Panc1 (cell line): ENCODE data around the gene KAT7. TPM values are rescaled to one million over a fixed set of nuclear protein-coding genes. Genes with fewer than 3 reads are reported as not detected.

Experiments used
- ATAC-seq: fragments of 200-7000 bp; cut with Tn5 transposase; 2 replicates; pipeline ENCODE4 v1.9.1; 2020; ENCODE audit warnings: mild to moderate bottlenecking, moderate library complexity
- BruUV-seq: library from RNA; stranded (reverse); fragments of 400-500 nt; replicated peaks from 2 replicates; lab custom pipeline; 2021; lab: Mats Ljungman, UMichigan
- CTCF ChIA-PET: fragments of 300-600 bp; sonication (Branson Sonifier 250); formaldehyde crosslinking; loops from one replicate; lab custom pipeline; 2022; ENCODE audit warnings: antibody characterized with exemption; lab: Charles Lee
- POLR2A ChIA-PET: fragments of 300-600 bp; sonication (Branson Sonifier 250); formaldehyde crosslinking; loops from one replicate; lab custom pipeline; 2022; ENCODE audit warnings: antibody characterized with exemption; lab: Charles Lee
- DNase-seq: peaks from one replicate; pipeline ENCODE4 v3.0.0-alpha.2; 2010; ENCODE audit warnings: low read depth, low spot score
- H3K27ac ChIP-seq: 2 replicates; pipeline ENCODE4 v1.5.1; 2011; ENCODE audit warnings: mild to moderate bottlenecking, low read length, inconsistent platforms
- H3K27me3 ChIP-seq: fragments of 200-500 bp; sonication (Bioruptor generic); 2 replicates; pipeline ENCODE4 v1.6.0; 2014; ENCODE audit warnings: low read length, inconsistent platforms; ENCODE audit not compliant: control insufficient read depth, insufficient read depth
- H3K36me3 ChIP-seq: fragments of 200-500 bp; sonication (Bioruptor generic); 2 replicates; pipeline ENCODE4 v1.5.1; 2014; ENCODE audit warnings: inconsistent platforms, mild to moderate bottlenecking, low read length, moderate library complexity; ENCODE audit not compliant: control insufficient read depth, insufficient read depth
- H3K4me1 ChIP-seq: 2 replicates; pipeline ENCODE4 v1.5.1; 2011; ENCODE audit warnings: inconsistent platforms, mild to moderate bottlenecking, low read length, moderate library complexity; ENCODE audit not compliant: control insufficient read depth, insufficient read depth
- H3K4me3 ChIP-seq, 2 experiments: 2 replicates each; pipeline ENCODE4 v1.5.1; 2011 to 2012; ENCODE audit warnings: low read depth in 2 of 2, low read length in 2 of 2, mild to moderate bottlenecking in 2 of 2, inconsistent platforms in 1 of 2, moderate library complexity in 1 of 2
- H3K9me3 ChIP-seq: fragments of 200-500 bp; sonication (Bioruptor generic); 2 replicates; pipeline ENCODE4 v1.5.1; 2014; ENCODE audit warnings: low read depth, mild to moderate bottlenecking, inconsistent platforms, low read length, moderate library complexity; ENCODE audit not compliant: control insufficient read depth, insufficient read depth
- CTCF ChIP-seq: fragments of 450-650 bp; IDR thresholded peaks from 2 replicates; pipeline ENCODE4 v1.5.1; 2017; ENCODE audit warnings: mild to moderate bottlenecking
- POLR2AphosphoS5 ChIP-seq: IDR thresholded peaks from 2 replicates; pipeline ENCODE4 v1.6.1; 2012; ENCODE audit warnings: mild to moderate bottlenecking, low read depth, low read length, moderate library complexity
- REST ChIP-seq, 2 experiments: IDR thresholded peaks; 2 replicates each; pipeline ENCODE4 v1.6.1; 2011 to 2012; ENCODE audit warnings: low read depth in 2 of 2, control low read depth in 1 of 2, low read length in 1 of 2, mild to moderate bottlenecking in 1 of 2, moderate library complexity in 1 of 2; ENCODE audit not compliant: insufficient read depth in 1 of 2
- SIN3A ChIP-seq: IDR thresholded peaks from 2 replicates; pipeline ENCODE4 v1.6.1; 2012; ENCODE audit warnings: low read depth, mild to moderate bottlenecking, low read length, moderate library complexity, borderline replicate concordance; ENCODE audit not compliant: insufficient read depth
- TCF7L2 ChIP-seq: IDR thresholded peaks from 2 replicates; pipeline ENCODE4 v1.6.1; 2011; ENCODE audit warnings: mild to moderate bottlenecking, low read depth, low read length, inconsistent platforms
- in situ Hi-C: cut with HindIII; loops from 2 replicates; pipeline ENCODE4 v1.10.0; 2016; ENCODE audit warnings: low sequenced_read_pairs, low pct_unique_long_range_greater_than_20kb
- intact Hi-C: fragments of 100-400 bp; cut with micrococcal nuclease; formaldehyde crosslinking; loops from one replicate; pipeline ENCODE4 v1.10.0; 2022; ENCODE audit not compliant: unreplicated experiment
- total RNA-seq: library from RNA; stranded (reverse); gene quantifications from one replicate; pipeline ENCODE4 v1.2.1, GENCODE V29; 2021; ENCODE audit not compliant: unreplicated experiment

Gene KAT7
- total RNA-seq, 1 experiment from 2014 or later: 69.0 TPM

GRCh38 chr17:49845321-49845720 lies 56.8 kb downstream of the KAT7 start:
- in situ Hi-C loops (no loop called here), intact Hi-C loops (loop anchor here (10.0 kb wide), 1 partner anchor 141 kb away; the partner anchor contains the start of gene SLC35B1)
- Histone ChIP-seq H3K9me3 (no peaks in the 10 kb centered on the region), H3K36me3 (no peaks in the 10 kb centered on the region), H3K27ac (no peak overlapping the region), H3K4me3 (no peak overlapping the region), H3K27me3 (peaks cover 5% of the 10 kb centered on the region), H3K4me1 (no peaks in the 10 kb centered on the region)
- ATAC-seq (no peak), DNase-seq (no peak)
- TF ChIP-seq SIN3A (no peak), REST (IDR thresholded peaks at IDR 0.05; ENCODE audit: insufficient read depth in 1 of 2, low read depth in 2 of 2, low read length in 1 of 2) (no peak), CTCF (no peak), TCF7L2 (no peak), POLR2AphosphoS5 (no peak)
- BruUV-seq: no TSS peak
- ChIA-PET POLR2A (no interaction called here), CTCF (interaction anchor here (0.6 kb wide), 1 partner anchor 58 kb away, joined by 7 read pairs; no protein-coding TSS in a partner anchor)

- DNase-seq (no peak), ATAC-seq (no peak)
- POLR2A ChIA-PET: no interaction called here
- no peak overlapping the region for H3K27ac ChIP-seq
- in situ Hi-C loops (no loop called here), intact Hi-C loops (loop anchor here (10.0 kb wide), 1 partner anchor 142 kb away; the partner anchor contains the start of gene SLC35B1)
- H3K27me3 ChIP-seq: peaks cover 15% of the 10 kb centered on the region
- CTCF ChIA-PET: no interaction called here
- H3K4me3 ChIP-seq: no peak overlapping the region
- H3K9me3 ChIP-seq: no peaks in the 10 kb centered on the region
- no TSS peak for BruUV-seq
- no peaks in the 10 kb centered on the region for H3K36me3 ChIP-seq
- peaks cover 3% of the 10 kb centered on the region; the same call in 1 of the 2 replicates for H3K4me1 ChIP-seq
- TF ChIP-seq REST (IDR thresholded peaks at IDR 0.05; ENCODE audit: insufficient read depth in 1 of 2, low read depth in 2 of 2, low read length in 1 of 2): no peak
- TF ChIP-seq CTCF: no peak
- no peak for TF ChIP-seq POLR2AphosphoS5
- no peak for TF ChIP-seq SIN3A
- TF ChIP-seq TCF7L2: no peak
Measured at GRCh38 chr17:49846938-49847712, 58.6 kb downstream of the KAT7 start.
